Keratinocyte (primary cell): ENCODE data around the gene GJC1. TPM values are rescaled to one million over a fixed set of nuclear protein-coding genes. Genes with fewer than 3 reads are reported as not detected.

ENCODE experiments used
- DNase-seq: peaks from one replicate; pipeline ENCODE4 v3.0.0-alpha.2; 2011; ENCODE audit warnings: low read depth, missing footprints, low spot score
- FAIRE-seq: peaks from 2 replicates; lab custom pipeline; 2011; peaks lifted over from hg19 to GRCh38; lab: Jason Lieb, UNC
- H2AFZ ChIP-seq: 2 replicates; pipeline ENCODE4 v1.6.0; 2012; ENCODE audit warnings: low read length, control low read depth, inconsistent platforms; ENCODE audit not compliant: control insufficient read depth
- H3K27ac ChIP-seq: 2 replicates; pipeline ENCODE4 v1.5.1; 2011; ENCODE audit warnings: low read length; ENCODE audit not compliant: control insufficient read depth, insufficient read depth
- H3K27me3 ChIP-seq: 3 replicates; pipeline ENCODE4 v1.6.0; 2011; ENCODE audit warnings: low read length; ENCODE audit not compliant: control insufficient read depth, insufficient read depth; ENCODE audit errors: extremely low read depth
- H3K36me3 ChIP-seq, 2 experiments: 2 replicates in 1 of 2; 3 replicates in 1 of 2; pipeline ENCODE4 v1.5.1; 2011; ENCODE audit warnings: low read length in 2 of 2, mild to moderate bottlenecking in 1 of 2; ENCODE audit not compliant: control insufficient read depth in 2 of 2, insufficient read depth in 2 of 2; ENCODE audit errors: extremely low read depth in 1 of 2
- H3K4me1 ChIP-seq: 3 replicates; pipeline ENCODE4 v1.5.1; 2011; ENCODE audit warnings: low read length; ENCODE audit not compliant: control insufficient read depth, insufficient read depth; ENCODE audit errors: extremely low read depth
- H3K4me2 ChIP-seq: 3 replicates; pipeline ENCODE4 v1.6.0; 2011; ENCODE audit warnings: low read depth, low read length; ENCODE audit not compliant: control insufficient read depth, insufficient read depth; ENCODE audit errors: extremely low read depth
- H3K4me3 ChIP-seq, 3 experiments: fragments of 200-600 bp in 1 of 3; sonication (generic) in 1 of 3; 2 replicates in 2 of 3; 3 replicates in 1 of 3; pipeline ENCODE4 v1.5.1; 2011 to 2016; ENCODE audit warnings: low read length in 3 of 3, mild to moderate bottlenecking in 3 of 3, control low read depth in 2 of 3, inconsistent platforms in 1 of 3, low read depth in 1 of 3, mixed read lengths in 1 of 3, mixed run types in 1 of 3, moderate library complexity in 1 of 3; ENCODE audit not compliant: control insufficient read depth in 2 of 3, insufficient read depth in 2 of 3; ENCODE audit errors: extremely low read depth in 1 of 3
- H3K79me2 ChIP-seq: 2 replicates; pipeline ENCODE4 v1.6.0; 2012; ENCODE audit warnings: low read length; ENCODE audit not compliant: control insufficient read depth, insufficient read depth
- H3K9ac ChIP-seq: 3 replicates; pipeline ENCODE4 v1.6.0; 2011; ENCODE audit warnings: low read length; ENCODE audit not compliant: control insufficient read depth, insufficient read depth; ENCODE audit errors: extremely low read depth
- H3K9me1 ChIP-seq: 3 replicates; pipeline ENCODE4 v1.6.0; 2011; ENCODE audit warnings: low read length; ENCODE audit not compliant: control insufficient read depth, insufficient read depth; ENCODE audit errors: extremely low read depth
- H3K9me3 ChIP-seq: 2 replicates; pipeline ENCODE4 v1.5.1; 2012; ENCODE audit warnings: low read depth, low read length; ENCODE audit not compliant: control insufficient read depth
- H4K20me1 ChIP-seq: 3 replicates; pipeline ENCODE4 v1.6.0; 2011; ENCODE audit warnings: low read length; ENCODE audit not compliant: control insufficient read depth, insufficient read depth; ENCODE audit errors: extremely low read depth
- CTCF ChIP-seq, 3 experiments: IDR thresholded peaks in 1 of 3; conservative IDR thresholded peaks in 1 of 3; optimal IDR thresholded peaks in 1 of 3; 2 replicates in 2 of 3; 3 replicates in 1 of 3; pipeline versions ENCODE3 to v1.5.1; 2011; ENCODE audit warnings: low read length in 3 of 3, mild to moderate bottlenecking in 3 of 3, moderate library complexity in 2 of 3, control low read depth in 1 of 3, inconsistent platforms in 1 of 3; ENCODE audit not compliant: insufficient read depth in 2 of 3; ENCODE audit errors: extremely low read depth in 1 of 3
- EZH2 ChIP-seq: IDR thresholded peaks from one replicate; pipeline ENCODE4 v1.6.1; 2012; ENCODE audit warnings: inconsistent platforms, mild to moderate bottlenecking, low read length, moderate library complexity
- dilution Hi-C: fragments of 300-500 bp; cut with MboI; formaldehyde crosslinking; loops from one replicate; pipeline ENCODE4 v1.7.0; 2020; ENCODE audit warnings: low sequenced_read_pairs; ENCODE audit not compliant: extremely low pct_ligation_motif_present
- polyA plus RNA-seq, 5 experiments: library from polyadenylated mRNA; depleted of rRNA in 3 of 5; stranded (reverse) in 3 of 5; stranded (forward) in 1 of 5; unstranded in 1 of 5; fragments of >200 nt; gene quantifications; 1 replicate in 1 of 5; 2 replicates in 3 of 5; 3 replicates in 1 of 5; pipeline versions ENCODE4 v1.2.1 to v1.2.3, GENCODE V29; 2011 to 2012; ENCODE audit warnings: missing spikeins in 2 of 5, low read depth in 1 of 5, low replicate concordance in 1 of 5

GJC1 gene
- polyA plus RNA-seq, 1 donor (not counting 4 experiments of a cell fraction or from before 2014, with no cell fraction given) = 11.1 TPM

- Histone ChIP-seq H4K20me1 (no peaks in the 10 kb centered on the region), H3K9ac (peak overlapping the region; percentile 41), H3K4me2 (peak overlapping the region; percentile 89), H3K27ac (no peak overlapping the region), H3K79me2 (no peaks in the 10 kb centered on the region), H3K9me1 (no peaks in the 10 kb centered on the region), H3K36me3 (no peaks in the 10 kb centered on the region), H2AFZ (peak overlapping the region; percentile 85), H3K9me3 (no peaks in the 10 kb centered on the region), H3K4me3 (peak overlapping the region; percentile 54 to 71 (median 67)), H3K27me3 (peaks cover 18% of the 10 kb centered on the region), H3K4me1 (peaks cover 18% of the 10 kb centered on the region)
- dilution Hi-C loops = no loop called here
- no peak for TF ChIP-seq EZH2
- no peak for TF ChIP-seq CTCF (optimal IDR thresholded peaks at IDR 0.05 in 1 of 3, IDR thresholded peaks at IDR 0.05 in 1 of 3, conservative IDR thresholded peaks at IDR 0.05 in 1 of 3; ENCODE audit: extremely low read depth in 1 of 3, insufficient read depth in 2 of 3, low read length in 3 of 3)
- FAIRE-seq (no peak), DNase-seq (no peak)
Measured at GRCh38 chr17:44775838-44776621, 54.1 kb downstream of the GJC1 start.

GRCh38 chr17:44775136-44775837 lies 54.8 kb downstream of the GJC1 start:
- no peak overlapping the region for H3K27ac ChIP-seq
- H3K9me1 ChIP-seq = no peaks in the 10 kb centered on the region
- no peaks in the 10 kb centered on the region for H3K9me3 ChIP-seq
- dilution Hi-C loops = no loop called here
- peaks cover 18% of the 10 kb centered on the region for H3K4me1 ChIP-seq
- no peaks in the 10 kb centered on the region for H4K20me1 ChIP-seq
- no peak for TF ChIP-seq EZH2
- TF ChIP-seq CTCF (optimal IDR thresholded peaks at IDR 0.05 in 1 of 3, IDR thresholded peaks at IDR 0.05 in 1 of 3, conservative IDR thresholded peaks at IDR 0.05 in 1 of 3; ENCODE audit: extremely low read depth in 1 of 3, insufficient read depth in 2 of 3, low read length in 3 of 3) = no peak
- DNase-seq (peak; percentile 96), FAIRE-seq (peak; percentile 82)
- H3K27me3 ChIP-seq = peaks cover 18% of the 10 kb centered on the region
- peak overlapping the region; percentile 90 for H2AFZ ChIP-seq
- H3K36me3 ChIP-seq = no peaks in the 10 kb centered on the region
- no peaks in the 10 kb centered on the region for H3K79me2 ChIP-seq
- H3K4me2 ChIP-seq = peak overlapping the region; percentile 97
- H3K9ac ChIP-seq = peak overlapping the region; percentile 33
- peak overlapping the region; percentile 54 to 71 (median 71) for H3K4me3 ChIP-seq
